ENCODE data around the gene SALL4.
"Not testable (repeated sequence)": the region's sequence is repeated elsewhere in the genome, so short reads cannot be mapped to it uniquely, and the experiment has no call there.

The SALL4 gene

GRCh38 chr20:51832276-51832675 lies 30.0 kb upstream of the SALL4 start:
- no peak overlapping the region for H3K27ac ChIP-seq
- in situ Hi-C loops (cut with HindIII; ENCODE audit: low pct_ligation_motif_present, low sequenced_read_pairs) = no loop called here
- H3K27me3 ChIP-seq (replicated peaks) = no peaks in the 10 kb centered on the region
- no peak overlapping the region for H3K4me3 ChIP-seq (ENCODE audit: low read depth, low read length)
- no peak for DNase-seq
- no peak for TF ChIP-seq CTCF (IDR thresholded peaks at IDR 0.05; ENCODE audit: low read depth, low read length, missing control alignments)
- H3K36me3 ChIP-seq (replicated peaks) = no peaks in the 10 kb centered on the region

GRCh38 chr20:51831866-51832265 lies 29.5 kb upstream of the SALL4 start:
- in situ Hi-C loops (cut with HindIII; ENCODE audit: low pct_ligation_motif_present, low sequenced_read_pairs) = no loop called here
- H3K27ac ChIP-seq = no peak overlapping the region
- H3K27me3 ChIP-seq (replicated peaks) = no peaks in the 10 kb centered on the region
- TF ChIP-seq CTCF (IDR thresholded peaks at IDR 0.05; ENCODE audit: low read depth, low read length, missing control alignments) = no peak
- no peak for DNase-seq
- H3K4me3 ChIP-seq (ENCODE audit: low read depth, low read length) = no peak overlapping the region
- no peaks in the 10 kb centered on the region for H3K36me3 ChIP-seq (replicated peaks)

GRCh38 chr20:51830538-51830937 lies 28.2 kb upstream of the SALL4 start:
- in situ Hi-C loops (cut with HindIII; ENCODE audit: low pct_ligation_motif_present, low sequenced_read_pairs) = no loop called here
- no peaks in the 10 kb centered on the region for H3K27me3 ChIP-seq (replicated peaks)
- H3K27ac ChIP-seq = no peak overlapping the region
- H3K36me3 ChIP-seq (replicated peaks) = no peaks in the 10 kb centered on the region
- no peak for TF ChIP-seq CTCF (IDR thresholded peaks at IDR 0.05; ENCODE audit: low read depth, low read length, missing control alignments)
- H3K4me3 ChIP-seq (ENCODE audit: low read depth, low read length) = no peak overlapping the region
- DNase-seq = no peak

GRCh38 chr20:51828762-51829161 lies 26.4 kb upstream of the SALL4 start:
- H3K27me3 ChIP-seq (replicated peaks) = no peaks in the 10 kb centered on the region
- peak; percentile 6 for DNase-seq
- H3K27ac ChIP-seq = no peak overlapping the region
- no peaks in the 10 kb centered on the region for H3K36me3 ChIP-seq (replicated peaks)
- no peak overlapping the region for H3K4me3 ChIP-seq (ENCODE audit: low read depth, low read length)
- in situ Hi-C loops (cut with HindIII; ENCODE audit: low pct_ligation_motif_present, low sequenced_read_pairs) = no loop called here
- no peak for TF ChIP-seq CTCF (IDR thresholded peaks at IDR 0.05; ENCODE audit: low read depth, low read length, missing control alignments)

GRCh38 chr20:51826372-51826771 lies 24.1 kb upstream of the SALL4 start:
- Histone ChIP-seq H3K36me3 (replicated peaks) (no peaks in the 10 kb centered on the region), H3K27ac (no peak overlapping the region), H3K27me3 (replicated peaks) (no peaks in the 10 kb centered on the region), H3K4me3 (ENCODE audit: low read depth, low read length) (no peak overlapping the region)
- TF ChIP-seq CTCF (IDR thresholded peaks at IDR 0.05; ENCODE audit: low read depth, low read length, missing control alignments) = no peak
- in situ Hi-C loops (cut with HindIII; ENCODE audit: low pct_ligation_motif_present, low sequenced_read_pairs) = no loop called here
- no peak for DNase-seq

GRCh38 chr20:51818479-51819008 lies 16.2 kb upstream of the SALL4 start:
- no peak for TF ChIP-seq CTCF (IDR thresholded peaks at IDR 0.05; ENCODE audit: low read depth, low read length, missing control alignments)
- in situ Hi-C loops (cut with HindIII; ENCODE audit: low pct_ligation_motif_present, low sequenced_read_pairs) = no loop called here
- DNase-seq = no peak
- no peak overlapping the region for H3K4me3 ChIP-seq (ENCODE audit: low read depth, low read length)
- no peaks in the 10 kb centered on the region for H3K27me3 ChIP-seq (replicated peaks)
- no peak overlapping the region for H3K27ac ChIP-seq
- H3K36me3 ChIP-seq (replicated peaks) = no peaks in the 10 kb centered on the region

GRCh38 chr20:51816856-51817255 lies 14.5 kb upstream of the SALL4 start:
- H3K27me3 ChIP-seq (replicated peaks); in situ Hi-C loops (cut with HindIII; ENCODE audit: low pct_ligation_motif_present, low sequenced_read_pairs); H3K27ac ChIP-seq; DNase-seq; H3K4me3 ChIP-seq (ENCODE audit: low read depth, low read length); H3K36me3 ChIP-seq (replicated peaks): not testable (repeated sequence)

Measured in brain microvascular endothelial cell (primary cell).